Psoas muscle (tissue), 8 donors: ENCODE measurements around the gene MRPL20. TPM values are rescaled to one million over a fixed set of nuclear protein-coding genes. Genes with fewer than 3 reads are reported as not detected.

Experiments used
- ATAC-seq, 4 donors: fragments of 200-7000 bp; cut with Tn5 transposase; one replicate each; pipeline ENCODE4 v1.9.1; 2020; ENCODE audit warnings: moderate library complexity in 3 of 4, mild to moderate bottlenecking in 2 of 4
- DNase-seq, 2 donors: peaks; one replicate each; pipeline ENCODE4 v3.0.0-alpha.2; 2020
- H3K27ac ChIP-seq: fragments of 200-600 bp; one replicate; pipeline ENCODE4 v1.8.0; 2022
- H3K27me3 ChIP-seq, 3 donors: fragments of 200-600 bp in 1 of 3; one replicate each; pipeline versions ENCODE4 v1.6.1 to v1.8.0; 2013 to 2022; ENCODE audit warnings: low read length in 2 of 3, mild to moderate bottlenecking in 2 of 3, moderate library complexity in 1 of 3; ENCODE audit not compliant: insufficient read depth in 3 of 3
- H3K36me3 ChIP-seq, 2 donors: fragments of 200-600 bp in 1 of 2; one replicate each; pipeline versions ENCODE4 v1.6.1 to v1.8.0; 2013 to 2022; ENCODE audit warnings: low read depth in 1 of 2, mild to moderate bottlenecking in 1 of 2, moderate library complexity in 1 of 2; ENCODE audit not compliant: insufficient read depth in 1 of 2
- H3K4me1 ChIP-seq: fragments of 200-600 bp; one replicate; pipeline ENCODE4 v1.8.0; 2022
- H3K4me3 ChIP-seq: fragments of 200-600 bp; one replicate; pipeline ENCODE4 v1.8.0; 2022; ENCODE audit warnings: mild to moderate bottlenecking
- H3K9me3 ChIP-seq: fragments of 200-600 bp; one replicate; pipeline ENCODE4 v1.8.0; 2022
- CTCF ChIP-seq: fragments of 200-600 bp; IDR thresholded peaks from one replicate; pipeline ENCODE4 v1.8.0; 2022; ENCODE audit warnings: antibody characterized with exemption
- WGBS, 3 donors: extraction: QIAGEN DNeasy Blood & Tissue Kit; methylation state at CpG; one replicate each; pipeline versions ENCODE4 v1.1.6 to v1.1.7; 2013; 5-methylcytosine and 5-hydroxymethylcytosine counted together
- intact Hi-C, 2 donors: fragments of 100-400 bp; cut with DNase I; formaldehyde crosslinking; loops; one replicate each; pipeline versions ENCODE4 v1.11.0 to v1.14.2; 2022
- polyA plus RNA-seq, 3 donors: library from polyadenylated mRNA; stranded (reverse); fragments of 200-250 nt; gene quantifications; one replicate each; pipeline ENCODE4 v1.2.3, GENCODE V29; 2013
- total RNA-seq, 4 donors: library from RNA; stranded (reverse); fragmentation: NEBNext Ultra II Directional in 2 of 4; extraction: Animal tissue kit (Norgen Biotek cat#: 25700) in 2 of 4; gene quantifications; one replicate each; pipeline versions ENCODE4 v1.2.1 to v1.2.4, GENCODE V29; 2021 to 2023
- donor health status: healthy with polysubstance abuse.
- donor health status: DM: no; HTN: no; CAD: no; lungs with moderate emphysema.
- donor health status: Bipolar disorder and iron deficiency.
- donor health status: healthy.
- donor health status: DM: yes; HTN: yes; CAD: no.
- donor health status: DM: no; HTN: no; CAD: no.
- donor health status: DM: no; HTN: no; CAD: no.
- donor health status: DM: yes; HTN: yes; CAD: no.

MRPL20 gene
- total and polyA plus RNA-seq, 7 donors, result 114 to 308 (median 159) TPM

- Histone ChIP-seq H3K9me3 (no peaks in the 10 kb centered on the region), H3K27ac (no peak overlapping the region), H3K4me3 (peak overlapping the region; percentile 44), H3K27me3 (peaks cover 0 to 42% (median 0%) of the 10 kb centered on the region in 3 donors), H3K36me3 (peaks cover 0 to 4% of the 10 kb centered on the region in 2 donors), H3K4me1 (peaks cover 17% of the 10 kb centered on the region)
- DNase-seq (peak; percentile 28 to 60), ATAC-seq (no peak)
- WGBS, 3 donors, result 50 to 56% (median 55%) methylated on average over 76 to 116 of the region's 116 CpGs
- TF ChIP-seq CTCF, result no peak
- intact Hi-C loops, result no loop called here
Observed at GRCh38 chr1:1354271-1355247, 52.5 kb downstream of the MRPL20 start.

GRCh38 chr1:1353389-1354151 is 53.5 kb downstream of the MRPL20 start:
- Histone ChIP-seq H3K4me1 (peaks cover 17% of the 10 kb centered on the region), H3K27ac (no peak overlapping the region), H3K9me3 (no peaks in the 10 kb centered on the region), H3K36me3 (peaks cover 0 to 4% of the 10 kb centered on the region in 2 donors), H3K4me3 (no peak overlapping the region), H3K27me3 (peaks cover 0 to 32% (median 0%) of the 10 kb centered on the region in 3 donors)
- no peak for TF ChIP-seq CTCF
- peak in 1 of 2 donors; percentile 20 for DNase-seq
- intact Hi-C loops, result no loop called here
- no peak for ATAC-seq
- 38 to 44% (median 39%) methylated on average over 24 to 28 of the region's 28 CpGs for WGBS, 3 donors

GRCh38 chr1:1352786-1353388 is 54.2 kb downstream of the MRPL20 start:
- Histone ChIP-seq H3K36me3 (peaks cover 0 to 4% of the 10 kb centered on the region in 2 donors), H3K27ac (peak overlapping the region; percentile 55), H3K4me1 (peaks cover 17% of the 10 kb centered on the region), H3K4me3 (no peak overlapping the region), H3K9me3 (no peaks in the 10 kb centered on the region), H3K27me3 (peaks cover 0 to 26% (median 0%) of the 10 kb centered on the region in 3 donors)
- intact Hi-C loops, result no loop called here
- TF ChIP-seq CTCF, result no peak
- DNase-seq (no peak), ATAC-seq (no peak)
- 18 to 35% (median 23%) methylated on average over 4 to 5 of the region's 5 CpGs for WGBS, 3 donors

Other genes with a start within 250 kb of the MRPL20 start
- under 1 TPM in 1 of 4 donors, not detected in 3; 0.27 TPM for gene TTLL10, start 233.4 kb downstream of the MRPL20 start, total RNA-seq
- gene TTLL10, start 233.4 kb downstream of the MRPL20 start, polyA plus RNA-seq, result under 1 TPM; 0.03 to 0.10 (median 0.10) TPM
- gene TNFRSF18, start 200.7 kb downstream of the MRPL20 start, total RNA-seq, result under 1 TPM in 1 of 4 donors, not detected in 3; 0.27 TPM
- gene TNFRSF18, start 200.7 kb downstream of the MRPL20 start, polyA plus RNA-seq, result under 1 TPM; 0.04 to 0.76 (median 0.13) TPM
- 1 to 10 TPM; 1.4 to 4.6 (median 3.7) TPM for gene TNFRSF4, start 193.1 kb downstream of the MRPL20 start, total RNA-seq
- gene TNFRSF4, start 193.1 kb downstream of the MRPL20 start, polyA plus RNA-seq, result 1 to 10 TPM; 1.7 to 3.8 (median 2.6) TPM
- gene SDF4, start 175.3 kb downstream of the MRPL20 start, total RNA-seq, result 100 to 1,000 TPM in 1 of 4 donors, 10 to 100 TPM in 3; 70.6 to 109 (median 82.5) TPM
- 100 to 1,000 TPM in 2 of 3 donors, 10 to 100 TPM in 1; 67.5 to 129 (median 108) TPM for gene SDF4, start 175.3 kb downstream of the MRPL20 start, polyA plus RNA-seq
- gene B3GALT6, start 175.1 kb downstream of the MRPL20 start, total RNA-seq, result 10 to 100 TPM in 3 of 4 donors, 1 to 10 TPM in 1; 8.9 to 13.7 (median 11.1) TPM
- gene B3GALT6, start 175.1 kb downstream of the MRPL20 start, polyA plus RNA-seq, result 10 to 100 TPM in 2 of 3 donors, 1 to 10 TPM in 1; 7.7 to 30.3 (median 15.6) TPM
- gene C1QTNF12, start 160.6 kb downstream of the MRPL20 start, total RNA-seq, result 1 to 10 TPM in 2 of 4 donors, under 1 TPM in 2; 0.75 to 1.4 (median 1.0) TPM
- gene C1QTNF12, start 160.6 kb downstream of the MRPL20 start, polyA plus RNA-seq, result under 1 TPM; 0.13 to 0.98 (median 0.36) TPM
- 10 to 100 TPM; 36.8 to 48.1 (median 42.4) TPM for gene UBE2J2, start 133.4 kb downstream of the MRPL20 start, total RNA-seq
- gene UBE2J2, start 133.4 kb downstream of the MRPL20 start, polyA plus RNA-seq, result 10 to 100 TPM; 44.9 to 80.9 (median 62.3) TPM
- 1 to 10 TPM; 1.4 to 3.5 (median 1.4) TPM for gene SCNN1D, start 126.9 kb downstream of the MRPL20 start, total RNA-seq
- 1 to 10 TPM in 2 of 3 donors, under 1 TPM in 1; 0.48 to 2.0 (median 1.6) TPM for gene SCNN1D, start 126.9 kb downstream of the MRPL20 start, polyA plus RNA-seq
- gene ACAP3, start 99.4 kb downstream of the MRPL20 start, total RNA-seq, result 10 to 100 TPM; 20.8 to 32.0 (median 26.3) TPM
- gene ACAP3, start 99.4 kb downstream of the MRPL20 start, polyA plus RNA-seq, result 10 to 100 TPM; 14.7 to 23.7 (median 15.5) TPM
- 1 to 10 TPM; 3.7 to 7.3 (median 5.8) TPM for gene PUSL1, start 98.7 kb downstream of the MRPL20 start, total RNA-seq
- gene PUSL1, start 98.7 kb downstream of the MRPL20 start, polyA plus RNA-seq, result 1 to 10 TPM; 7.9 to 9.1 (median 9.0) TPM
- gene INTS11, start 82.6 kb downstream of the MRPL20 start, total RNA-seq, result 10 to 100 TPM; 55.6 to 80.8 (median 64.0) TPM
- 10 to 100 TPM; 71.2 to 72.7 (median 71.8) TPM for gene INTS11, start 82.6 kb downstream of the MRPL20 start, polyA plus RNA-seq
- gene CPTP, start 82.5 kb downstream of the MRPL20 start, total RNA-seq, result 10 to 100 TPM; 18.2 to 39.5 (median 23.8) TPM
- gene CPTP, start 82.5 kb downstream of the MRPL20 start, polyA plus RNA-seq, result 10 to 100 TPM; 31.3 to 38.1 (median 33.4) TPM
- gene TAS1R3, start 76.0 kb downstream of the MRPL20 start, total RNA-seq, result under 1 TPM in 3 of 4 donors, not detected in 1; 0.06 to 0.10 (median 0.06) TPM
- gene TAS1R3, start 76.0 kb downstream of the MRPL20 start, polyA plus RNA-seq, result under 1 TPM; 0.08 to 0.25 (median 0.18) TPM
- 100 to 1,000 TPM; 162 to 215 (median 210) TPM for gene DVL1, start 57.9 kb downstream of the MRPL20 start, total RNA-seq
- gene DVL1, start 57.9 kb downstream of the MRPL20 start, polyA plus RNA-seq, result 100 to 1,000 TPM; 183 to 209 (median 206) TPM
- gene MXRA8, start 48.7 kb downstream of the MRPL20 start, total RNA-seq, result 10 to 100 TPM in 3 of 4 donors, 1 to 10 TPM in 1; 7.2 to 24.3 (median 13.5) TPM
- gene MXRA8, start 48.7 kb downstream of the MRPL20 start, polyA plus RNA-seq, result 10 to 100 TPM in 2 of 3 donors, 1 to 10 TPM in 1; 9.8 to 16.9 (median 10.1) TPM
- gene AURKAIP1, start 32.1 kb downstream of the MRPL20 start, total RNA-seq, result 100 to 1,000 TPM; 180 to 194 (median 183) TPM
- 100 to 1,000 TPM; 306 to 534 (median 341) TPM for gene AURKAIP1, start 32.1 kb downstream of the MRPL20 start, polyA plus RNA-seq
- gene CCNL2, start 8.0 kb downstream of the MRPL20 start, total RNA-seq, result 10 to 100 TPM; 40.2 to 71.8 (median 46.1) TPM
- 10 to 100 TPM; 50.1 to 59.3 (median 54.7) TPM for gene CCNL2, start 8.0 kb downstream of the MRPL20 start, polyA plus RNA-seq
- 1 to 10 TPM in 3 of 4 donors, under 1 TPM in 1; 0.77 to 5.4 (median 3.0) TPM for gene ANKRD65, start 14.0 kb upstream of the MRPL20 start, total RNA-seq
- gene ANKRD65, start 14.0 kb upstream of the MRPL20 start, polyA plus RNA-seq, result 1 to 10 TPM; 1.1 to 2.9 (median 1.6) TPM
- gene VWA1, start 28.4 kb upstream of the MRPL20 start, total RNA-seq, result 10 to 100 TPM in 3 of 4 donors, 1 to 10 TPM in 1; 4.5 to 25.3 (median 13.8) TPM
- 1 to 10 TPM; 1.4 to 7.8 (median 4.1) TPM for gene VWA1, start 28.4 kb upstream of the MRPL20 start, polyA plus RNA-seq
- gene ATAD3C, start 42.4 kb upstream of the MRPL20 start, total RNA-seq, result under 1 TPM; 0.47 to 0.99 (median 0.61) TPM
- under 1 TPM; 0.12 to 0.61 (median 0.13) TPM for gene ATAD3C, start 42.4 kb upstream of the MRPL20 start, polyA plus RNA-seq
- 10 to 100 TPM in 1 of 4 donors, 1 to 10 TPM in 3; 4.6 to 11.8 (median 9.0) TPM for gene ATAD3B, start 64.5 kb upstream of the MRPL20 start, total RNA-seq
- gene ATAD3B, start 64.5 kb upstream of the MRPL20 start, polyA plus RNA-seq, result 10 to 100 TPM in 2 of 3 donors, 1 to 10 TPM in 1; 9.6 to 19.4 (median 12.3) TPM
- gene ATAD3A, start 104.9 kb upstream of the MRPL20 start, total RNA-seq, result 10 to 100 TPM; 20.6 to 33.5 (median 24.1) TPM
- 10 to 100 TPM; 35.6 to 48.6 (median 41.4) TPM for gene ATAD3A, start 104.9 kb upstream of the MRPL20 start, polyA plus RNA-seq
- gene TMEM240, start 133.3 kb upstream of the MRPL20 start, total RNA-seq, result 1 to 10 TPM in 3 of 4 donors, under 1 TPM in 1; 0.88 to 1.4 (median 1.2) TPM
- 1 to 10 TPM in 1 of 3 donors, under 1 TPM in 2; 0.55 to 1.8 (median 0.98) TPM for gene TMEM240, start 133.3 kb upstream of the MRPL20 start, polyA plus RNA-seq
- gene SSU72, start 167.6 kb upstream of the MRPL20 start, total RNA-seq, result 100 to 1,000 TPM; 130 to 185 (median 167) TPM
- gene SSU72, start 167.6 kb upstream of the MRPL20 start, polyA plus RNA-seq, result 100 to 1,000 TPM; 137 to 207 (median 192) TPM
- under 1 TPM in 3 of 4 donors, not detected in 1; 0.44 to 0.89 (median 0.82) TPM for gene FNDC10, start 192.8 kb upstream of the MRPL20 start, total RNA-seq
- gene FNDC10, start 192.8 kb upstream of the MRPL20 start, polyA plus RNA-seq, result under 1 TPM; 0.15 to 0.96 (median 0.34) TPM
- 100 to 1,000 TPM in 1 of 4 donors, 10 to 100 TPM in 3; 66.5 to 106 (median 75.4) TPM for gene MIB2, start 208.2 kb upstream of the MRPL20 start, total RNA-seq
- gene MIB2, start 208.2 kb upstream of the MRPL20 start, polyA plus RNA-seq, result 10 to 100 TPM; 41.8 to 80.5 (median 78.7) TPM
- 1 to 10 TPM in 1 of 4 donors, under 1 TPM in 2, not detected in 1; 0.32 to 1.8 (median 0.64) TPM for gene MMP23B, start 224.9 kb upstream of the MRPL20 start, total RNA-seq
- gene MMP23B, start 224.9 kb upstream of the MRPL20 start, polyA plus RNA-seq, result under 1 TPM in 2 of 3 donors, not detected in 1; 0.25 to 0.29 TPM